ENCODE measurements around the gene FAM83G. TPM values are rescaled to one million over a fixed set of nuclear protein-coding genes. Genes with fewer than 3 reads are reported as not detected.

The FAM83G gene
- total RNA-seq, 1 experiment from 2014 or later = 38.7 TPM

GRCh38 chr17:19014628-19015215, 10.2 kb upstream of the FAM83G start:
- Histone ChIP-seq H2AFZ (ENCODE audit: low read length) (no peak overlapping the region), H3K23ac (ENCODE audit: insufficient read length, low read depth, low read length) (no peak overlapping the region), H3K27ac (ENCODE audit: insufficient read length, low read depth, low read length) (no peak overlapping the region), H4K91ac (ENCODE audit: insufficient read length, low read depth, low read length) (no peak overlapping the region), H3T11ph (ENCODE audit: low read length) (no peak overlapping the region), H3K18ac (ENCODE audit: insufficient read length, low read depth, low read length) (no peak overlapping the region), H2AK5ac (ENCODE audit: insufficient read length, low read length) (no peak overlapping the region), H3K79me1 (ENCODE audit: insufficient read depth, low read depth, low read length, poor library complexity, severe bottlenecking) (no peaks in the 10 kb centered on the region), H3K27me3 (ENCODE audit: insufficient read depth, low read length) (no peaks in the 10 kb centered on the region; the same call in 1 of the 2 replicates), H3K4me1 (ENCODE audit: insufficient read depth, low read length) (no peaks in the 10 kb centered on the region), H3K9ac (ENCODE audit: extremely low read depth, insufficient read length, low read length) (no peak overlapping the region), H3K9me3 (ENCODE audit: control insufficient read depth, low read depth, low read length) (no peaks in the 10 kb centered on the region), H2BK12ac (ENCODE audit: insufficient read length, low read depth, low read length) (no peak overlapping the region), H4K5ac (ENCODE audit: insufficient read length, low read depth, low read length) (no peak overlapping the region), H2BK20ac (ENCODE audit: low read depth, low read length, poor library complexity, severe bottlenecking) (no peak overlapping the region), H3K79me2 (ENCODE audit: insufficient read depth, low read length) (no peaks in the 10 kb centered on the region), H2BK120ac (ENCODE audit: low read depth, low read length, poor library complexity, severe bottlenecking) (no peak overlapping the region), H3K14ac (ENCODE audit: insufficient read depth, low read length) (no peak overlapping the region; the same call in 1 of the 2 replicates), H3K56ac (ENCODE audit: insufficient read length, low read depth, low read length) (no peak overlapping the region), H4K20me1 (ENCODE audit: control insufficient read depth, insufficient read depth, insufficient read length) (no peaks in the 10 kb centered on the region), H2BK15ac (ENCODE audit: low read depth, low read length) (no peak overlapping the region), H3K4me2 (ENCODE audit: insufficient read depth, insufficient read length, low read length) (no peak overlapping the region), H3K23me2 (ENCODE audit: insufficient read length, low read depth, low read length, poor library complexity, severe bottlenecking) (no peaks in the 10 kb centered on the region), H3K4ac (ENCODE audit: low read depth, low read length) (no peak overlapping the region), H4K8ac (replicated peaks; ENCODE audit: insufficient read length, low read depth, low read length) (no peak overlapping the region), H2BK5ac (ENCODE audit: insufficient read length, low read length) (no peak overlapping the region)
- WGBS (ENCODE audit: extremely low coverage, insufficient read length, low lambda C conversion rate) = no CpG with 5 or more reads among the region's 29 CpGs
- H3K27me3 Mint-ChIP-seq (ENCODE audit: low read depth) = peaks cover 8% of the 10 kb centered on the region
- no peak for TF ChIP-seq CTCF (conservative IDR thresholded peaks at IDR 0.05)
- no peak overlapping the region for H3K4me3 Mint-ChIP-seq
- no peak overlapping the region for H3K27ac Mint-ChIP-seq
- H3K36me3 Mint-ChIP-seq (ENCODE audit: insufficient read depth in 1 of 3, low read depth in 3 of 3) = no peaks in the 10 kb centered on the region; a peak in 1 of 7 replicates
- H3K9me3 Mint-ChIP-seq = no peaks in the 10 kb centered on the region
- H3K4me1 Mint-ChIP-seq = peaks cover 16 to 45% of the 10 kb centered on the region in 2 experiments
- no peak for DNase-seq
